ENCODE results near the gene SLCO2B1. TPM values are rescaled to one million over a fixed set of nuclear protein-coding genes. Genes with fewer than 3 reads are reported as not detected.
A peak's percentile ranks its signal among the peaks of the same experiment; 100 is the strongest.

SLCO2B1 gene
- total RNA-seq, 1 experiment from 2014 or later = not detected

DNA sequence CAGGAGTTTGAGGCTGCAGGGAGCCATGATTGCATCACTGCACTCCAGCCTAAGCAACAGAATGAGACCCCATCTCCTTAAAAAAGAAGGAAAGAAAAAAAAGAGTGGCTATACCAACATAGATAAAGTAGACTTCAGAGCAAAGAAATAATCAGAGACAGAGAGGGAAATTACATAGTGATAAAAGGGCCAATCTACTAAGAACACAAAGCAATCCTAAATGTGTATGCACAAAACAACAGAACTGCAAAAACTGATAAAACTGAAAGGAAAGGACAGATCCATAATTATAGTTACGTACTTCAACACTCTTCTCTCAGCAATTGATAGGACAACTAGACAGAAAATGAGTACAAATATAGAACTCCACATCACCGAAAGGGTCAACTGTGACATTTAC is 36.4 kb upstream of the SLCO2B1 start:
- Histone ChIP-seq H3K9ac (ENCODE audit: low read length) (no peak overlapping the region), H4K20me1 (ENCODE audit: insufficient read depth, low read depth, low read length) (no peaks in the 10 kb centered on the region), H3K4me3 (ENCODE audit: low read length) (no peak overlapping the region), H3K27me3 (ENCODE audit: low read length) (0 out of 2 replicates have a peak, but pooled peaks cover 3% of the 10 kb centered on the region), H3K36me3 (ENCODE audit: insufficient read depth, low read length) (no peaks in the 10 kb centered on the region), H3K4me1 (ENCODE audit: low read length) (no peaks in the 10 kb centered on the region), H3K4me2 (ENCODE audit: low read depth, low read length, poor library complexity, severe bottlenecking) (no peak overlapping the region), H2AFZ (ENCODE audit: low read length) (no peak overlapping the region), H3K27ac (ENCODE audit: low read length) (no peak overlapping the region), H3K9me3 (ENCODE audit: low read length) (peaks cover 3% of the 10 kb centered on the region; the same call in 1 of the 2 replicates), H3K79me2 (ENCODE audit: low read length) (no peaks in the 10 kb centered on the region), H3K9me2 (replicated peaks; ENCODE audit: insufficient read depth, low read length) (no peaks in the 10 kb centered on the region)
- no peak for DNase-seq

DNA sequence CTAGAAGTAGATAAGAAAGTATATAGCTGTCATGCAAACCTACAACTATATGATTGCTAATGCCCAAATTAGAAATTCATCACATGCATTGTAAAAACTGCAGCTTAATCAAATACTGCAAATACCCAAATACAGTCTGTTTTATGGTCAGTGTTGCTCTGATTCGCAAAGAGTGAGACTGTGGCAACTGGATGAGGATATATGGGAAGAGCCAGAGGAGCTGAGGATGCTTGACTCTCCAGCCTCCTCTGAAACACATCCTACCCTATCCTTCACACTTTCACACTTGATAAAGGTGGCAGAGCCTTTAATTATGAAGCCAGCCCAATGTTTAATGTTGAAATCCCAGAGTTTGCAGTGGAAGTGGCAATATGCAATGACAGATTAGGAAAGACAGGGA is 32.3 kb upstream of the SLCO2B1 start:
- Histone ChIP-seq H3K4me2 (ENCODE audit: low read depth, low read length, poor library complexity, severe bottlenecking) (no peak overlapping the region), H3K79me2 (ENCODE audit: low read length) (no peaks in the 10 kb centered on the region), H3K36me3 (ENCODE audit: insufficient read depth, low read length) (no peaks in the 10 kb centered on the region), H4K20me1 (ENCODE audit: insufficient read depth, low read depth, low read length) (no peaks in the 10 kb centered on the region), H3K27me3 (ENCODE audit: low read length) (no peaks in the 10 kb centered on the region), H3K4me3 (ENCODE audit: low read length) (no peak overlapping the region), H3K27ac (ENCODE audit: low read length) (no peak overlapping the region), H3K9me3 (ENCODE audit: low read length) (peaks cover 3% of the 10 kb centered on the region; the same call in 1 of the 2 replicates), H2AFZ (ENCODE audit: low read length) (no peak overlapping the region), H3K4me1 (ENCODE audit: low read length) (no peaks in the 10 kb centered on the region), H3K9ac (ENCODE audit: low read length) (no peak overlapping the region), H3K9me2 (replicated peaks; ENCODE audit: insufficient read depth, low read length) (no peaks in the 10 kb centered on the region)
- DNase-seq = no peak

DNA sequence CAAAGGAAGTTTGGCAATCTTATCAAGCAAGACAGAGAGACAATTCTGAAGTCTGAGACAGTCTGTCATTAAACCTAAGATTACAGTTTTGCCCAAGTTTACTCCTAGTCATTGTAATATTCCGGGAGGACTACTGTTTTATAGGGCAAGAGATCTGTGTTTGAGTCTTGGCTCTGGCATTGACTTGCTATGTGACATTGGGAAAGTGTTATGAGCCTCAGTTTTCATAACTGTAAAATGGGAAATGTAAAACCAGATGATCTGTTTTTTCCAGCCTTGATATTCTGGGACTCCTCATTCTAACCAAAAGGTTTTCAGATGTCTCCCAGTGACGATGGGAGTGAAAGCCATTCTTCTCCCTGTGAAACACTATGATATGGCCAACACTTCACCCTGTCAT is 24.3 kb upstream of the SLCO2B1 start:
- no peaks in the 10 kb centered on the region for H3K79me2 ChIP-seq (ENCODE audit: low read length)
- H3K4me1 ChIP-seq (ENCODE audit: low read length) = no peaks in the 10 kb centered on the region
- no peaks in the 10 kb centered on the region for H3K9me3 ChIP-seq (ENCODE audit: low read length)

DNA sequence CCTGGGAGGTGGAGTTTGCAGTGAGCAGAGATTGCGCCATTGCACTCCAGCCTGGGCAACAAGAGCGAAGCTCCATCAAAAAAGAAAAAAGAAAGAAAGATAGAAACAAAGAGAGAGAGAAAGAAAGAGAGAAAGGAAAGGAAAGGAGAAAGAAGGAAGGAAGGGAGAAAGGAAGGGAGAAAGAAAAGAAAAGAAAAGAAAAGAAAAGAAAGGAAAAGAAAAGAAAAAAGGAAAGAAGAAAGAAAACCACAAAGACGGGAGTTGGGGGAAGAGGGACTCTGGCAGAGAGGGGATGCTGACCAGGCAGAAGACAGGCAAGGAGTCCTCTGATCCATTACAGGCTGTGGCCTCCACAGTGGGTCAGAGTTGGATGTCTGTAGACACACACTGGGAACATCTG is 18.8 kb upstream of the SLCO2B1 start:
- Histone ChIP-seq H3K79me2 (ENCODE audit: low read length) (no peaks in the 10 kb centered on the region), H4K20me1 (ENCODE audit: insufficient read depth, low read depth, low read length) (no peaks in the 10 kb centered on the region), H3K27me3 (ENCODE audit: low read length) (no peaks in the 10 kb centered on the region), H2AFZ (ENCODE audit: low read length) (no peak overlapping the region), H3K9me3 (ENCODE audit: low read length) (no peaks in the 10 kb centered on the region), H3K9me2 (replicated peaks; ENCODE audit: insufficient read depth, low read length) (no peaks in the 10 kb centered on the region), H3K9ac (ENCODE audit: low read length) (no peak overlapping the region), H3K36me3 (ENCODE audit: insufficient read depth, low read length) (no peaks in the 10 kb centered on the region), H3K27ac (ENCODE audit: low read length) (no peak overlapping the region), H3K4me2 (ENCODE audit: low read depth, low read length, poor library complexity, severe bottlenecking) (no peak overlapping the region), H3K4me1 (ENCODE audit: low read length) (no peaks in the 10 kb centered on the region), H3K4me3 (ENCODE audit: low read length) (no peak overlapping the region)
- no peak for DNase-seq

More for the DNA sequence above, 24.3 kb upstream of the SLCO2B1 start:
- Histone ChIP-seq H4K20me1 (ENCODE audit: insufficient read depth, low read depth, low read length) (no peaks in the 10 kb centered on the region), H2AFZ (ENCODE audit: low read length) (no peak overlapping the region), H3K27me3 (ENCODE audit: low read length) (no peaks in the 10 kb centered on the region), H3K4me2 (ENCODE audit: low read depth, low read length, poor library complexity, severe bottlenecking) (no peak overlapping the region), H3K4me3 (ENCODE audit: low read length) (no peak overlapping the region), H3K27ac (ENCODE audit: low read length) (no peak overlapping the region), H3K9ac (ENCODE audit: low read length) (no peak overlapping the region), H3K36me3 (ENCODE audit: insufficient read depth, low read length) (no peaks in the 10 kb centered on the region), H3K9me2 (replicated peaks; ENCODE audit: insufficient read depth, low read length) (no peaks in the 10 kb centered on the region)
- no peak for DNase-seq

DNA sequence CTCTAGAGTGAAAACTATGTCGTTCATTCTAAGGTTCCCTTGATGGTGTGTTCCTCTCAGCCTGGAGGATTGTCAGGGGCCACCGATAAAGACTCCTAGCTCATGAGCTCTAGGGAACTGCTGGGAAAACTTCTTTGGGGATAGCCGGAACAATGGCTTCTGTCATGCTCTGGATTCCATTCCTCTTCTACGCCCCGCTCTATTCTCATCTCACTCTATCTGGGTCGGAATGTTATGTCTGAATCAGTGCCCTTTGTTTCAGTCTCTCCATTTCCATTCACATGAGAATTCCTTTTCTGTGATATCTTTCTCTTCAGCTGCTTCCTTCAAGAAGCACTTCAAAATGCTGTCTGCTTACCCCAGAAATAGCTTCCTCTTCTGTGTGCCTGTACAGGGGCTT is 16.9 kb upstream of the SLCO2B1 start:
- Histone ChIP-seq H3K9me2 (replicated peaks; ENCODE audit: insufficient read depth, low read length) (no peaks in the 10 kb centered on the region), H3K4me3 (ENCODE audit: low read length) (no peak overlapping the region), H3K9me3 (ENCODE audit: low read length) (no peaks in the 10 kb centered on the region), H3K9ac (ENCODE audit: low read length) (no peak overlapping the region), H3K4me1 (ENCODE audit: low read length) (no peaks in the 10 kb centered on the region), H3K79me2 (ENCODE audit: low read length) (no peaks in the 10 kb centered on the region), H3K27me3 (ENCODE audit: low read length) (no peaks in the 10 kb centered on the region), H4K20me1 (ENCODE audit: insufficient read depth, low read depth, low read length) (no peaks in the 10 kb centered on the region), H2AFZ (ENCODE audit: low read length) (no peak overlapping the region), H3K27ac (ENCODE audit: low read length) (no peak overlapping the region), H3K4me2 (ENCODE audit: low read depth, low read length, poor library complexity, severe bottlenecking) (no peak overlapping the region), H3K36me3 (ENCODE audit: insufficient read depth, low read length) (no peaks in the 10 kb centered on the region)
- DNase-seq = no peak

GRCh38 chr11:75135021-75135650 is 15.8 kb upstream of the SLCO2B1 start:
- no peak for DNase-seq
- Histone ChIP-seq H3K9me3 (ENCODE audit: low read length) (no peaks in the 10 kb centered on the region), H3K79me2 (ENCODE audit: low read length) (no peaks in the 10 kb centered on the region), H4K20me1 (ENCODE audit: insufficient read depth, low read depth, low read length) (no peaks in the 10 kb centered on the region), H3K27ac (ENCODE audit: low read length) (no peak overlapping the region), H3K27me3 (ENCODE audit: low read length) (no peaks in the 10 kb centered on the region), H2AFZ (ENCODE audit: low read length) (no peak overlapping the region), H3K4me3 (ENCODE audit: low read length) (no peak overlapping the region), H3K4me2 (ENCODE audit: low read depth, low read length, poor library complexity, severe bottlenecking) (no peak overlapping the region), H3K4me1 (ENCODE audit: low read length) (peaks cover 1% of the 10 kb centered on the region), H3K9me2 (replicated peaks; ENCODE audit: insufficient read depth, low read length) (no peaks in the 10 kb centered on the region), H3K9ac (ENCODE audit: low read length) (no peak overlapping the region), H3K36me3 (ENCODE audit: insufficient read depth, low read length) (no peaks in the 10 kb centered on the region)

DNA sequence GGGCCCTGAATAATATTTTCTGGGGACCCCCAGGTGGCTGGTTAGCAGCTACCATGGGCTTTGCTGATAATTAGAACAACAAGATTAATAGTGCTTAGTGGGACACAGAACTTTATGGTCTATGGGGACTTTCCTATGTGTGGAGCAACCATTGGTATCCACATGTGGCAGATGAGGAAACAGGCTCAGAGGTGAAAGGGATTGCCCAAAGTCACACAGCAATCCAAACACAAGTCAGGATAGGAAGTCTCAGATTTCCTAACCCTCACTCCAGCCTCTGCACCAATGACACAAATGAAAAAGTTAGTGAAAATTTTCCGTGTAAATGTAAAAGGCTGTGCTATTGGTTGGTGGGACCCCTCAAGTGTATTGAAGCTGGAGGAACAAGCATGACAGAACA is 15.3 kb upstream of the SLCO2B1 start:
- no peak overlapping the region for H3K27ac ChIP-seq (ENCODE audit: low read length)
- DNase-seq = no peak
- H3K4me1 ChIP-seq (ENCODE audit: low read length) = peaks cover 6% of the 10 kb centered on the region

GRCh38 chr11:75140269-75141138 is 10.4 kb upstream of the SLCO2B1 start:
- no peak overlapping the region; the same call in 1 of the 2 replicates for H3K9ac ChIP-seq (ENCODE audit: low read length)
- H3K9me3 ChIP-seq (ENCODE audit: low read length) = no peaks in the 10 kb centered on the region
- H2AFZ ChIP-seq (ENCODE audit: low read length) = no peak overlapping the region
- H3K4me3 ChIP-seq (ENCODE audit: low read length) = peak overlapping the region; percentile 16; the same call in 1 of the 2 replicates
- peak overlapping the region; percentile 31 for H3K4me2 ChIP-seq (ENCODE audit: low read depth, low read length, poor library complexity, severe bottlenecking)
- H3K27ac ChIP-seq (ENCODE audit: low read length) = peak overlapping the region; percentile 33; the same call in 1 of the 2 replicates
- H3K27me3 ChIP-seq (ENCODE audit: low read length) = no peaks in the 10 kb centered on the region
- H3K4me1 ChIP-seq (ENCODE audit: low read length) = peaks cover 35% of the 10 kb centered on the region
- DNase-seq = peak; percentile 92
- no peaks in the 10 kb centered on the region for H3K79me2 ChIP-seq (ENCODE audit: low read length)
- H3K9me2 ChIP-seq (replicated peaks; ENCODE audit: insufficient read depth, low read length) = no peaks in the 10 kb centered on the region
- no peaks in the 10 kb centered on the region for H3K36me3 ChIP-seq (ENCODE audit: insufficient read depth, low read length)
- H4K20me1 ChIP-seq (ENCODE audit: insufficient read depth, low read depth, low read length) = no peaks in the 10 kb centered on the region

More for the DNA sequence above, 15.3 kb upstream of the SLCO2B1 start:
- Histone ChIP-seq H2AFZ (ENCODE audit: low read length) (no peak overlapping the region), H3K9me2 (replicated peaks; ENCODE audit: insufficient read depth, low read length) (no peaks in the 10 kb centered on the region), H3K9ac (ENCODE audit: low read length) (no peak overlapping the region), H3K79me2 (ENCODE audit: low read length) (no peaks in the 10 kb centered on the region), H3K9me3 (ENCODE audit: low read length) (no peaks in the 10 kb centered on the region), H3K36me3 (ENCODE audit: insufficient read depth, low read length) (no peaks in the 10 kb centered on the region), H3K27me3 (ENCODE audit: low read length) (no peaks in the 10 kb centered on the region), H3K4me2 (ENCODE audit: low read depth, low read length, poor library complexity, severe bottlenecking) (no peak overlapping the region), H4K20me1 (ENCODE audit: insufficient read depth, low read depth, low read length) (no peaks in the 10 kb centered on the region), H3K4me3 (ENCODE audit: low read length) (no peak overlapping the region)

Measured in Karpas-422 (cell line).